OCI-LY1 (cell line): ENCODE data around the gene LSS.

Source experiments
- EZH2 ChIP-seq: fragments of 200-600 bp; sonication (generic), shearing (Covaris generic); IDR thresholded peaks from 2 replicates; pipeline ENCODE4 v1.8.0; 2017; ENCODE audit warnings: borderline replicate concordance, mixed run types, mild to moderate bottlenecking, antibody characterized with exemption, low read length, moderate library complexity, mixed read lengths
- TF ChIP-seq, protein P1 (sequence below): fragments of 200-600 bp; sonication (generic), shearing (Covaris generic); IDR thresholded peaks from 2 replicates; pipeline ENCODE4 v1.5.1; 2017; ENCODE audit warnings: mild to moderate bottlenecking, antibody characterized with exemption, low read length, moderate library complexity, mixed read lengths

DNA sequence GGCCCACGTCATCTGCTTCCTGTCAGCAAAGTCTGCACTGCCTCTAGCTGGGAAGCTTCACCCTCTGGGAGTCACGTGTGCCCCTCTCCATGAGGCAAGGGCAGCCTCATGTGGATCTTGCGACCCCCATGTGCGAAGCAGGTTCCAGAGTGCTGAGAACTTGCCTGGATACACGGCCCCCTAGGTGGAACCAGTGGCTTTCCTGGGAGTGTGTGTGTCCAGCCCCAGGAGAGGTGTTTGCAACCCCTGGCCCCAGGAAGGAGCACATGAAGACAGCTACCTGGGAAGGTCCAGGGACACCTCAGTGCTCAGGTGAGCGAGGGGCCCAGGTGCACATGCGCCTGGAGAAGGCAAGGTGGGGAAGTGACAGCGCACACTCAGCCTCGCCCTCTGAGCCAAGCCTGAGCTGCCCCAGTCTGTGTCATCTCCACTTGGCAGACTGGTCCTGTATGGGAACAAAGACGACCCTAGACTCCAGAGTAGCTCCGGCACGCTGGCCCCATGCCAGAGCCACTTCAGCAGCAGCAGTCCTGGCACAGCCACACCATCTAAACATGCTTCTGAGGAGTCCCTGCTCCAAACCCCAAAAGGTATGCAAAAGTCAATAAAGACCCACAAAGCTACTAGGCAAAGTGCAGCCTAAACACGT lies 8.9 kb downstream of the LSS start:
- TF ChIP-seq, protein P1, sequence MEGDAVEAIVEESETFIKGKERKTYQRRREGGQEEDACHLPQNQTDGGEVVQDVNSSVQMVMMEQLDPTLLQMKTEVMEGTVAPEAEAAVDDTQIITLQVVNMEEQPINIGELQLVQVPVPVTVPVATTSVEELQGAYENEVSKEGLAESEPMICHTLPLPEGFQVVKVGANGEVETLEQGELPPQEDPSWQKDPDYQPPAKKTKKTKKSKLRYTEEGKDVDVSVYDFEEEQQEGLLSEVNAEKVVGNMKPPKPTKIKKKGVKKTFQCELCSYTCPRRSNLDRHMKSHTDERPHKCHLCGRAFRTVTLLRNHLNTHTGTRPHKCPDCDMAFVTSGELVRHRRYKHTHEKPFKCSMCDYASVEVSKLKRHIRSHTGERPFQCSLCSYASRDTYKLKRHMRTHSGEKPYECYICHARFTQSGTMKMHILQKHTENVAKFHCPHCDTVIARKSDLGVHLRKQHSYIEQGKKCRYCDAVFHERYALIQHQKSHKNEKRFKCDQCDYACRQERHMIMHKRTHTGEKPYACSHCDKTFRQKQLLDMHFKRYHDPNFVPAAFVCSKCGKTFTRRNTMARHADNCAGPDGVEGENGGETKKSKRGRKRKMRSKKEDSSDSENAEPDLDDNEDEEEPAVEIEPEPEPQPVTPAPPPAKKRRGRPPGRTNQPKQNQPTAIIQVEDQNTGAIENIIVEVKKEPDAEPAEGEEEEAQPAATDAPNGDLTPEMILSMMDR, result no peak
- TF ChIP-seq EZH2, result no peak
